Upper lobe of left lung (tissue), 4 donors: ENCODE results near the gene KCND2.

Experiments used
- EP300 ChIP-seq, 4 donors: sonication (generic); formaldehyde crosslinking; IDR thresholded peaks; one replicate each; pipeline ENCODE4 v1.5.1; 2017; ENCODE audit warnings: antibody characterized with exemption in 4 of 4, control low read depth in 2 of 4
- POLR2A ChIP-seq, 4 donors: fragments of 450-650 bp; IDR thresholded peaks; one replicate each; pipeline ENCODE4 v1.5.1; 2016 to 2017; ENCODE audit warnings: antibody characterized with exemption in 4 of 4, mild to moderate bottlenecking in 2 of 4
- TF ChIP-seq, protein P1 (sequence below), 6 experiments: fragments of 450-650 bp in 4 of 6; fragments of 200-600 bp in 2 of 6; sonication (generic) in 2 of 6; IDR thresholded peaks; one replicate each; pipeline ENCODE4 v1.5.1; 2016 to 2019; ENCODE audit warnings: antibody characterized with exemption in 6 of 6

DNA sequence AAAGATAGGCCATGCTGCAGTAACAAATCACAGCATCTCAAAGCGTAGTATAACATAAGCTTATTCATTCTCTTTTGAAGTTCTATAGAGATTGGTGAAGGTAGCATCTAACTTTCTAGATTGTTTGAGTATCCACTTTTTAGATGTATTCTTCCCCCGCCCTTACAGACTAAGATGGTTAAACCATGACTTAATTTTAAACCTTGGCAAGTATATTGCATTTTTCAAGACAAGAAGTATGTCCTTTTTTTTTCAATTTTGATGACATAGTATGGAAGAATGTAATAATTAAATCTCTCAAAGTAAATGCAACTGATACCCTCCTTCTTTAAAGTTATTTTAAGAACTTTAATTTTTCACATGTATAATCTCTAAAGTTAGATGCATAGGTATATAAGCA is 190.0 kb downstream of the KCND2 start:
- TF ChIP-seq EP300 (IDR thresholded peaks at IDR 0.05) = no peak
- TF ChIP-seq, protein P1, sequence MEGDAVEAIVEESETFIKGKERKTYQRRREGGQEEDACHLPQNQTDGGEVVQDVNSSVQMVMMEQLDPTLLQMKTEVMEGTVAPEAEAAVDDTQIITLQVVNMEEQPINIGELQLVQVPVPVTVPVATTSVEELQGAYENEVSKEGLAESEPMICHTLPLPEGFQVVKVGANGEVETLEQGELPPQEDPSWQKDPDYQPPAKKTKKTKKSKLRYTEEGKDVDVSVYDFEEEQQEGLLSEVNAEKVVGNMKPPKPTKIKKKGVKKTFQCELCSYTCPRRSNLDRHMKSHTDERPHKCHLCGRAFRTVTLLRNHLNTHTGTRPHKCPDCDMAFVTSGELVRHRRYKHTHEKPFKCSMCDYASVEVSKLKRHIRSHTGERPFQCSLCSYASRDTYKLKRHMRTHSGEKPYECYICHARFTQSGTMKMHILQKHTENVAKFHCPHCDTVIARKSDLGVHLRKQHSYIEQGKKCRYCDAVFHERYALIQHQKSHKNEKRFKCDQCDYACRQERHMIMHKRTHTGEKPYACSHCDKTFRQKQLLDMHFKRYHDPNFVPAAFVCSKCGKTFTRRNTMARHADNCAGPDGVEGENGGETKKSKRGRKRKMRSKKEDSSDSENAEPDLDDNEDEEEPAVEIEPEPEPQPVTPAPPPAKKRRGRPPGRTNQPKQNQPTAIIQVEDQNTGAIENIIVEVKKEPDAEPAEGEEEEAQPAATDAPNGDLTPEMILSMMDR (IDR thresholded peaks at IDR 0.05) = no peak
- no peak for TF ChIP-seq POLR2A (IDR thresholded peaks at IDR 0.05)
